Astrocyte of the hippocampus (primary cell): ENCODE data around the gene GABRR1.
A peak's percentile ranks its signal among the peaks of the same experiment; 100 is the strongest.
"Not testable (repeated sequence)": the region's sequence is repeated elsewhere in the genome, so short reads cannot be mapped to it uniquely, and the experiment has no call there.

ENCODE experiments used
- DNase-seq: peaks from one replicate; pipeline ENCODE4 v3.0.0; 2011; ENCODE audit warnings: low read depth, low spot score

Gene GABRR1

DNA sequence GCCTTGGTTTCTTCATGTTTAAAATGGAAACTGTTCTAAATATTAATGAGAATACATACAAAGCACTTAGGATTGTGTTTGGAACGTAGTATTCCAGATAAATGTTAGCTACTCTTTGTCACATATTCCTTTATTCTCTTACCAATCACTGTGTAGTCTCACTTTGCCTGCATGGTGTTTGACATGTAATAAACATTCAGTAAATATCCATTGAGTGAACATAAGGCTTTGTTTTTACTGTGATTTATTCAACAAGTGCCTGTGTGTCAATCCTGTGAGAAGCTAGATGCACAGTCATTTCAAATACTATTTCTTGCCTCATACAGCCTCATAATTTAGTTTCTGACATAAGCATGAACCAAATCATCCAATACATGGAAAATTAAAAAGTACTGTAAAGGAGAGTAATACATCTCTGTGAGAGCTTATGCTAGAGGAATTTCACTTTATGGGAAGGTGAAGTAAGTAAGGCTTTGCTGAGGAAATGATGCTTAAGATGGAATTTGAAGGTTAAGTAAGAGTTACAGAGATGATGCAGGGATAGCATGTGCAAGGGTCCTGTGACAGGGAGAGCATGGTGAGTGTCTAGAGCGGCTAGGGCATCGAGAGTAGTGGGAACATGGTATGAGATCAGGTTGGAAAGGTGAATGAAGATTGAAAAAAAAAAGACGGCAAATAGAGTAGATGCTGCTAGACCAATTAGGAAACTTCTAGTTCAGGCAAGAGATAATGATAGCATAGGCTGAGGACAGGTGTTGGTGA is 56.6 kb downstream of the GABRR1 start:
- DNase-seq, result no peak

DNA sequence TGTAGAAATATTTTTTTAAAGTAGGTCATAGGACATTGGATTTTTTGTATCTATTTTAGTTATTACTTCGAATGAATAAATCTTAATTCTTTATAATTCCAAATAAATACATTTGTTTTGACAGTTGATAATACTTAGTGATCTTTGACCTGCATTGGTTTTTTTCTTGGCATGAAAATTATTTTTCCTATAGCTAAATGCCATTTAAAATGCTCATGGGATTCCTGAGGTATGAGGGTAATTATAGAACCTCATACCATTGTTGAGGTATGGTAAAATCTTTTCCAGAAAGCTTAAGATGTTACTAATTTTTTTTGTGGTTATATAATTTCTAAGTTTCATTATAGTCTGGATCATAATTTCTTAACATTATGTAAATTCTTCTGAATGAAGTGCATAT is 63.0 kb downstream of the GABRR1 start:
- no peak for DNase-seq

DNA sequence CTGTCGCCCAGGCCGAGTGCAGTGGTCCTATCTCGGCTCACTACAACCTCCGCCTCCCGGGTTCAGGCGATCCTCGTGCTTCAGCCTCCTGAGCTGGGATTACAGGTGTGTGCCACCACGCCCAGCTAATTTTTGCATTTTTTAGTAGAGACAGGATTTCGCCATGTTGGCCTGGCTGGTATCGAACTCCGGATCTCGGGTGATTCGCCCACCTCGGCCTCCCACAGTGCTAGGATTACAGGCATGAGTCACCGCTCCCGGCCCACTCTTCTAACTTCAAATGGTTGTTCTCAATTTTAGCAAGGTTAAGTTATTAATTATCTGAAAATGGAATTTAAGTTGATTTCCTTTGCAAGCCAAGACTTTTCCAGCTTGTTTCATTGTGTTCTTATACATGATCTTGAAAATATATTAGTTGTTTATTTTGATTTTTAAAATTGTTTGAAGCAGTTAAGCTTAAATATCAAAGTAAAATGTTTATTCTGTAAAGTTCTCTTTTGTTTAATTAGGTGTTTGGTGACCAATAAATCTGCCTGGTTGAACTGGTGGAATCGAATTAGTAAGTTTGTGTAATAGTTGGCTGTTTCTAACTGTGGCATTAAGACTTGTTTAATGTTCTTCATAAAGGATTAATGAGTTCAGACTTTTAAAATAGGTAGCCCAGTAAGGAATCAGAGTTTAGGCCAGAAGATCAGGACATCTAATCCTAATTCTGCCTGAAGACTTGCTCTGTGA is 69.0 kb downstream of the GABRR1 start:
- peak; percentile 20 for DNase-seq

DNA sequence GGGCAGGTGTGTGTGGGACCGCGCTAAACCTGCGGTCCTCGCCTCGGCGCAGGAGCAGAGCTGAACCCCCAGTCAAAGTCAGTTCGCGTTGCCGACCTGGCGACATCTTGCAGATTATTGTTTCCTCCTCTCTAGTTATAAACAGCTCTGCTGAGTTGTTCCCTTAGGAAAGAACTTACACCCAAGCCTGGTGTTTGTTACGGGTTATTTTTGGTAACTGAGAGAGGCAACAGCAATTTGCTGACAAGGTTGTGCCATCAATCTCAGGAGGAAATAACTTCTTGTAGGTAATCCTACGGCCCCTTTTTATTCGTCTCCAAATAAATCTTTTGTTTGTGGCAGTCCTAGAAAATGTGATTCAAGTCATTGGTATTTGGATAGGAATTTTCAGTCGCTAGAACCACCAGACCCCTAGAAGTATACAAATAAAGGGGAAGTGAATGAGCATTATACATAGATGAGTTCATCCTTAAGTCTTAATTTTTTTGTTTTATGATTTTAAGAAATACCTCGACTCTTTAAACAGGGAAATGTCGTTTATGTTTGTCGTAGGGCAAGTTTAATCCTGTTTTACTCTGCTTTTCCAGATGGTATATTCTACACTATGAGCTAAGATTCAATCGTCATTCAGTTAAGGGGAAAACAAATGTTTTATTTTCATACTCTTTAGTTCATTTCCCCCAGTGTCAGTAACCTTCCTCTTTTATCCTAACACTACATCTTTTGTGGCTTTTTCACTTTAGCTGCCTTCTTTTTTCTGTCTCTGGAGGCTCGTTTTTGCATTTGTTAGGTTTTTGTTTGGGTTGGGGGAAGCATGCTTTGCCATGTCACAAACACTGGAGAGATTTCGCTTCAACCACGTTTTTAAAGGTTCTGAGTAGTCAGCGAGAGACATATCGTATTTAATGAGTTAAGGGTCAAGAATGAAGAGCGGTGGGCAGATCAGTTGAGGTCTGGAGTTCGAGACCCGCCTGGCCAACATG is 70.1 kb downstream of the GABRR1 start:
- peak; percentile 74 for DNase-seq

DNA sequence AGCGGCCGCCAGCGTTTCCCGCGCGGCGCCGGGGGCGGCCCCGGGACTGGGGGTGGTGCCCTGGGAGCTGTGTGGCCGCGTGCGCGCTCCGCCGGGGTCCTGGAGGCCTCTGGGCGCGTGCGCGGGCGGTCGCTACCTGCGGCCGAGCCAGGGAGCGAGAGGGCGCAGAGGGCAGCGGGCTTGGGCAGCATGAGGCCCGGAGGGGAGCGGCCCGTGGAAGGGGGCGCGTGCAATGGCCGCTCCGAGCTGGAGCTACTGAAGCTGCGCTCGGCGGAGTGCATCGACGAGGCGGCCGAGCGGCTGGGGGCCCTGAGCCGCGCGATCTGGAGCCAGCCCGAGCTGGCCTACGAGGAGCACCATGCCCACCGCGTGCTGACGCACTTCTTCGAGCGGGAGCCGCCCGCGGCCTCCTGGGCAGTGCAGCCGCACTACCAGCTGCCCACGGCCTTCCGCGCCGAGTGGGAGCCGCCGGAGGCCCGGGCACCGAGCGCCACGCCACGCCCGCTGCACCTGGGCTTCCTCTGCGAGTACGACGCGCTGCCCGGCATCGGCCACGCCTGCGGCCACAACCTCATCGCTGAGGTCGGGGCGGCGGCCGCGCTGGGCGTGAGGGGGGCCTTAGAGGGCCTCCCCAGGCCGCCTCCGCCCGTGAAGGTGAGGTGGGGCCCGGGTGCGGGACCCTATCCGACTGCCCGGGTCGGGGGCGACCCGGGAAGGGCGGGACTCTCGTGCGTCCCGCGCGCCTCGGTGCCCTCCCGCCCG is 71.0 kb downstream of the GABRR1 start, which contains the start of gene PM20D2:
PM20D2 (plus strand) TSS at position 100 of the 762 bp plus-strand sequence; CDS start at position 190, 90 bp downstream.
- peak; percentile 78 for DNase-seq

DNA sequence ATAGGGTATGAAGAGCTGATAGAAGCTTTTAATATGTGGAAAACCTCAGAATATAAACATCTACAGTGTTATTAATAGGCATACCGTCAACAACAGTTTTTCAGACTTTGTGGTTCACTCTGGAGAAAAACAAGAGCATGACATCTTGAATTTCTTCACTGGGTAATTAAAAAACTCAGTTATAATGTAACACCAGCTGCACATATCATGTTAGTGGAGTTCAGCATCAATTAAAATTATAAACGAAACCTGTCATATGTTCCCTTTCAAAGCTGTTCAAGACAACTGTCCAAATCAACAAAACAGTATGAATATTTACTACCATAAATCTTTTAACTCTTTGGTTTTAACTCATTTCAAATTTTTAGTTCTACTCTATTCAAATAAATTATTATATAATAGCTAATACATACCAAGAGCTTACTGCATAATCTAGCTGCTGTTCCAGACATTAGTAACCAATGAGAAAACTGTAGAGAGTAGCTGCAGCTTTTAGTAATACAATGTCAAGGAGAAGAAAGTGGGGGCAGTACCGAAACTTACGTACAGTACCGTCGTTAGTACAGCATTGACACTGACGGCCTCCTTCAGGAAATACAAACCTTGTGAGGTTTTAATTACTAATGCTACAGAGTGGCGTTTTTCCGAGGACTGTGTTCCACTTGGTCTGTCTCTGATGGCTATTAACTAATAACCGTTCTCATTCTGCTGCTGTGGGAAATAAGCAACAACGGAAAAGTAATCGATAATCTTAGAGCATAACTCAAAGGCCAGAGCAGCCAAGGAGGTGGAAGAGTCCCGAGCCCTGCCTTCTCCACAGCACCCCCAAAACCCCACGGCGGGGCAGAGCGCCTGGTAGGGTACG is 71.8 kb downstream of the GABRR1 start:
- no peak for DNase-seq

DNA sequence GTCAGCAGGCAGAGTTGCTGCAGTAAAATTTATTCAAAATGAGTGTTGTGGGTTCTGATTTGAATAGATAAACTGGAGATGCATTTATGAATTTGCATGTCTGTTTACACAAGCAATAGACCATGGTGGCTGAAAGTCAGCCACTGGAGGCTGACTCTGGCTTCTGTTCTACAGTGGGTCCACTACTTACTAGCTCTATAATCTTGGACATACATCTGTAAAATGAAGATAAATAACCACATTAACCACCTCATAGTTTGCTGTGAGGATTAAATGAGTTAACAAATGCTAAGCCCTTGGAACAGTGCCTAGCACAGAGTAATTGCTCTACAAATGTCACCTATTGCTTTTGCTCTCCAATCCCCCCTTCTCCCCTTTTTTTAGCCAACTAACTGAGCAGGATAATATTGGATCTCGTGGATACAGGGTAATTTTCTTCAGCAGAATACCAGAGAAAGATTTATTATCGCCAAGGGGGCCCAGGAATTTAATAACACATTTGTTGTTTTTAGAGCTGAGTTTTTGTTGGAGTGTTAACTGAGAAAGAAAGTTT is 72.7 kb downstream of the GABRR1 start:
- DNase-seq, result peak; percentile 75

DNA sequence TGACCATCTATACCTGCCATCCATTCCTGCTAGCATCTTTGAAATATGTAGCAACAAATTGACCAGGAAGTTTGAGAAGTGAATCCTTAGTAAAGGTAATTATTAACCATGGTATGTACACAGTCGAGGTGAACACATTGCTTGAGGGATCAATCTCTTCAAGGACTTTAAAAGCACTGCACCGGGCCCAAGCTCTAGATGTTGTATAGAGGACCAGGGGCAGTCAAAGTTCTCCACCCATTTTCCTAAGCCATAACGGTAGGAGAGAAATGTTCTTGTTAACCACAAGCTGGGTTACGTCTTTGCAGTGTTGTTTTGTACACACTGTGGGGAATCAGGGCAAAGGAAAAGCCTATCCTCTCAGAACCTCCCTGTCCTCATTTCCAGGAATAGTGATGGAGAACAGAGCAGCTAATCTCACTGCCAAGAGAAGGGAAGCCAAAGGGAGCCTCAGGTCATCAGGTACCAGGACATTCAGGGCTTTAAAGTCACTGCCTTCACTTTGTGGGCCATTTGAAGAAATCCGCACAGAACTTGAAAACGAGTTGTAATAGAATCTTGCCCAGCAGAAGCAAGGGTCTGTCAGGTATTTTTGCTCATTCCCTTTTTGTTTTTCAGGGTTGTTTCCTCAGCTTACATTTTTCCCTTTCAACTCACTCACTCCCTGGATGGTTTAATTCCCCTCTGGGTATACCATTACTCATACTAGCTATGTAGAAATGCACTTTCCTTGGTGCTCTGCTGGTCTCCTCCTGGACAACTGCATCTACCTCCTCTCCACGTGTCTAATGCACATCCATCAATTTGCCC is 76.6 kb downstream of the GABRR1 start:
- peak; percentile 15 for DNase-seq

DNA sequence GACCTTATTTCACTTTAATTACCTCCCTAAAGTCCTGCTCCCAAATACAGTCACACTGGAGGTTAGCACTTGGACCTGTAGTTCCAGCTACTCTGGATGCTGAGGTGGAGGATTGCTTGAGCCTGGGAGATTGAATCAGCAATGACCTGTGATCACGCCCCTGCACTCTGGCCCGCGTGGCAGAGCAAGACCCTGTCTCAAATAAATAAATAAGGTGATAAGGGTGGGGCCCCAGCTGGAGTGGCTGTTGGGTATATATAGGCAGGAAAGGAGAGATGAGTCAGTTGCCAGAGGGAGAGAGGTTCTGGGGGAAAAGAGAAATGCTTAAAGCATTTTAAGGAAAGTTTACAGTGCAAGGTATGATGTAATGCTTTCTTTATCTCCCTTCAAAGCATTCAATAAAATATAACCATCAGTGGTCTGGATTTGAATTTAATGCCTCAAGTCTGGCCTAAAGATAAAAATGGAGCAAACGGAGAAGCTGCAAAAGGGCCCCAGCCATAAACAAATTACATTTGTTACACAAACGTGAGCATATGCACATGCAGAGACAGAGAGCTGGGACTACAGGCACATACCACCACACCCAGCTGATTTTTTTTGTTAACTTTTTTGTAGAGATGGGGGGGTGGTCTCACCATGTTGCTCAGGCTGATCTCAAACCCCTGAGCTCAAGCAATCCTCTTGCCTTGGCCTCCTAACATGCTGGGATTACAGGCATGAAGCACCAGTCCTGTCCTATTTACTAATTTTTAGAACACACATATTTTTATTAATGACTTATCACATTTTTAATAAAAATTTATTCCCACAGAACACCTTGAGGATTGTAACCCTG is 77.4 kb downstream of the GABRR1 start:
- DNase-seq, result no peak

DNA sequence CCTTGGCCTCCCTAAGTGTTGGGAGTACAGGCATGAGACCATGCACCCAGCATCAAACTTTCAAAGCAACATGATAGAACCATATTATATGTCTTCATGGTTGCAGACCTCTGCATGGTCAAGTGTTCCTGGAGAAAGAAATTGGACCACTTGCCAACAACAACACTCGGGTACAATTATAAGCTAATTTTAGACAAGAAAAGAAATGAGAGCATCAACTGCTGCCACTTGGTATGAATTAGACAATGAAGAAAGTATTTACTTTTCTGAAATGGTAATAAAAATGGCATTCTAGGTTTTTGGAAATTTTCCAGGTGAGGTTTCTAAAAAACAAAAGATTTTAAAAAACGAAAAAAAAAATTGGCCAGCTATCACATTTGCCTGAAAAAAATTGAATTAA is 79.0 kb downstream of the GABRR1 start:
- no peak for DNase-seq

DNA sequence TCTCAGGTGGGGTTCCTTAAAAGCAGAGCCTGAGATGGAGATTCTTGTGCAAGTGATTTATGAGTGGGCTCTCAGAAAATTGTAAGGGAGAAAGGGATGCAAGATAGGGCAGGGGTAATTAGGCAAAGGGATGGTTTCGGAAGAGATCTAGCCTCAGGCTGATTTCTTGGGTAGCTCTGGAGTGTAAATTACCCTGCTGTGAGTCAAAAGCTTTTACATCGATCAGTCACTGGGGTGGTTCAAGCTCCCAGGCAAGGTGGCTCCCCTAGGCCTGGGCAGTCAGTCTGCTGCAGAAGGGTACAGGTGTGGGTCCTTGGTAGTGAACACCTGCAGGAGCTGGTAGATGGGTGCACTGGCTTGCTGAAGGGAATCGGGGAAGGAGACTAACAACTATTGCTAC is 82.4 kb downstream of the GABRR1 start:
- no peak for DNase-seq

DNA sequence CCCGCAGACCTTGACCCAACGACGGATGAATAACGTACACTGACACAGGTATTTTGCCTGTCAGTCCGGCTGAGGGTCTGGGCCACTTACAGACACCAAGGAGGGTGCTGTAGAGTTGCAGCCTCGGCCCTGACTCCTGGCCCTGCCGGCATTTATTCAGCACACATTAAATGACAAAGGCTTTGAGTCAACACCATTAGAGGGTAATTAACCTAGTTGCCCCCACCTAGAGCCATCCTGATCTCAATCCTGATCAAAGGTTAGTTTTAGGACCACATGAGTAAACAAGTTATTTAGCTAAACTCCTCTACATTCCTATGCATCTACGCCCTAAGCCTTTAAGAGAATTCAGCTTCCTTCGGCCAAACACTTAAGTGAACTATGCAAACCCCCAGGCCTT is 83.2 kb downstream of the GABRR1 start:
- DNase-seq, result no peak

DNA sequence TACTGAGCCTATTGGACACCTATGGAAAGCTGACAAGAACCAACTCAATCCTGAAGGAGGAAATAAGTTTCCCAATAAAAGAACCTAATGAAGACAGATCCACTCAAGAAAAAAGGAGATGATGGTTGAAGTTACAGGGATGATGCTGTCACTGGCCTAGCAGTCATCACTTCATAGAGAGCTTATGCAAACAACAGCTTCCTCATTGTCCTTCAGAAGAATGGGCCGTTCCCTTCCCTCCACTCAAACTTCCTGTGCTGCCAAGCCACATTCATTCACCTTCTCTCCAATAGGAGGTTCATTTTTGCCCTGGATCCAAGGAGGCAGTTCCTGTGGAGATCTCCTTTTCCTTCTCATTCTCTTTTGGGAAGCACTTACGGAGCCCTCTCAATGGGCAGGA is 85.1 kb downstream of the GABRR1 start:
- DNase-seq, result no peak

DNA sequence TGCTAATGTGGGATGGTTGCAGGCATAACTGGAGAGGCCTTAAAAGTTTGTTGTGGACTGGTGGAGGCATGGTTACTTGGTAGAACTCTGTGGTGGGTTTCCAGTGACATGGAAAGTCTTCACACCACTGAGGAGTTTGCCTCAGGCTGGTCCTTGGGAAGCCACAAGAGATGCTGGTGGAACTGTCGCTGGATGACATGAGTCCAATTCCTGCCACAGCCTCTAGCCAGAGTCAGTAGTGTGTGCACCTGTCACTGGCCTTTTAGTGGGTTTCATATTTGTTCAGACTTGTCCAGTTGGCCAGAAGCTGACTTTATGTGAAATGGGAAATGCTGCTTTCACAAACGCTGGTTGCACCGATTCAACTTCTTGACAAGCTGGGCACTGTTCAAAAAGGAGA is 85.6 kb downstream of the GABRR1 start:
- DNase-seq, result no peak

DNA sequence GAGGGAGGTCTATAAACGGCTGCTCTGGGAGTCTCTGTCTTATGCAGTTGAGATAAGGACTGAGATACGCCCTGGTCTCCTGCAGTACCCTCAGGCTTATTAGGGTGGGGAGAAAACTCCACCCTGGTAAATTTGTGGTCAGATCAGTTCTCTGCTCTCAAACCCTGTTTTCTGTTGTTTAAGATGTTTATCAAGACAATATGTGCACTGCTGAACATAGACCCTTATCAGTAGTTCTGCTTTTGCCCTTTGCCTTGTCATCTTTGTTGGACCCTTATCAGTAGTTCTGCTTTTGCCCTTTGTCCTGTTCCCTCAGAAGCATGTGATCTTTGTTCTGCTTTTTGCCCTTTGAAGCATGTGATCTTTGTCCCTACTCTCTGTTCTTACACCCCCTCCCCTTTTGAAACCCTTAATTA is 88.9 kb downstream of the GABRR1 start:
- DNase-seq, result not testable (repeated sequence)
